HG03045 (cell line): ENCODE data around the gene SLC25A25.

Experiments
- ATAC-seq: cut with Tn5 transposase; IDR thresholded peaks from one replicate; pipeline ENCODE4 v1.9.1; 2021; ENCODE audit warnings: mild to moderate bottlenecking, moderate library complexity; ENCODE audit not compliant: unreplicated experiment

SLC25A25 gene

DNA sequence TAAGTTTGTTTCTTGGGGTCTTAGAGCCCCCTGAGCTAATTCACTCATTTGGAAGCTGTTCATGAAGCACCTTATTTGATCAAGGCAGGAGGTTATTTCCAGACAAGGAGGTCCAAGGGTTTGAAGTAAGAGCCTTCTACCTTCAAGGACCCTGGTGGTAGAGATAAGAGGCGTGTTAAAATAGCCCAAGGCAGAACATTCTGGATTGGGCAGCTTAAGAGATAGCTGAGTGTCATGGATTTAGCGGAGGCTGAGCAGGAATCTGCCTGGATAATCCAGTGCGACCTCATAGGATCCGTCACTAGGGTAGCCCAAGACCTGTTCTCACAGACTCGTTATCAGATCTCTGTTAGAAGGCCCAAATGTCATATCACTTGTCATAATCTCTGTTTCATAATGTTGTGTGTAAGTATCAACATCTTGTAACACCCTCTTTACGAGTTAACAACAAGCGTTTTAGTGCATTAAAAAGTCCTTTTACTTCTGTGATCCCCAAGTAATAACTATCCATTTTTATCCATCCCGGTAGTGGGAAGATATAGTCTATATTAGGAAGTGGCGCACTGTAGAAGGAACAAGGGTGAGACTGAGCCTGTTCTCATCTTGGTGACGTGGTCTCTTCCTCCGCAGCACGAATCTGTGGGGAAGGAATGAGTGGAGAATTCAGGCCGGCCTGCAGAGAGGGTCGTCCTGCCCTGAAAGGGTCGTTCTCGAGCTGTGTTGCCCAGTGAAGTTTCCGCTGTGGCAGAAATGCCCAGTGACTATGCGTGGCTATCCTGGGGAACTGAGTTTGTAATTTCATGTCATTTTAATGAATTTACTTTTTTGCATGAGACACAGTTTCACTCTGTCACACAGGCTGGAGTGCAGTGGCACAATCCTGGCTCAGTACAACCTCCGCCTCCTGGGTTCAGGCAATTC, 28.8 kb downstream of the SLC25A25 start:
- no peak for ATAC-seq

DNA sequence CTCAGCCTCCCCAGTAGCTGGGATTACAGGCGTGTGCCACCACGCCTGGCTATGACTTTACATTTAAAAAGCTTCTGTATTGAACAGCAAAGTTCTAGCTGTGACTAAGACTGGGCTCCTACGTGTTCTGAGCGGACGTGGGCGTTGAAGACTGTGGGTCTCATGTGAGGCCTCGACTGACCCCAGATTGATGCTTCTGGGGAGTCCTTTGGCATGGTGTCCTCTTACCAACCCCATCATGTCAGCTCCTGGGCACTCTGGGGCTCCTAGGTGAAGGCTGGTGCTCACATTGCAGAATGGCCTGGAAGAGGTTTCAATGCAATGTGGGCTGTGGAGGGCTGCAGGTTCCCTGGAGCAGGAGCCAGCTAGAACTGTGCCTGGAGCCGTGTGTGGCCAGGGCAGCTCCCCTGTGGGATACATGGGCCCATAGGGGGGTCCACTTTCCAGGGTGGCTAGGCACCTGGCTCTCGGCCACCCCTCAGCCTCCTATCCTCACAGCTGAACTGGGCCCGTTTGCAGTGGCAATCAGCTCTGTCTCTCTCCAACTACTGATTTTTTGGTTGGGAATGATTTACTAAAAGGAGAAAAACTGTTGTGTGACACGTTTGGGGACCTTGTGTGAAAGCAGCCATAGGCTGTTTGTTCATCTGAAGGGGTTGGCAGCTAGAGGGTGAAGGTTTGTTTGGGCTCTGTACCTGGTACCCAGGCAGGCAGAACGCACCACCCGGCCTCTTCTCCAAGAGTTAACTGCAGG, 29.7 kb downstream of the SLC25A25 start:
- no peak for ATAC-seq

DNA sequence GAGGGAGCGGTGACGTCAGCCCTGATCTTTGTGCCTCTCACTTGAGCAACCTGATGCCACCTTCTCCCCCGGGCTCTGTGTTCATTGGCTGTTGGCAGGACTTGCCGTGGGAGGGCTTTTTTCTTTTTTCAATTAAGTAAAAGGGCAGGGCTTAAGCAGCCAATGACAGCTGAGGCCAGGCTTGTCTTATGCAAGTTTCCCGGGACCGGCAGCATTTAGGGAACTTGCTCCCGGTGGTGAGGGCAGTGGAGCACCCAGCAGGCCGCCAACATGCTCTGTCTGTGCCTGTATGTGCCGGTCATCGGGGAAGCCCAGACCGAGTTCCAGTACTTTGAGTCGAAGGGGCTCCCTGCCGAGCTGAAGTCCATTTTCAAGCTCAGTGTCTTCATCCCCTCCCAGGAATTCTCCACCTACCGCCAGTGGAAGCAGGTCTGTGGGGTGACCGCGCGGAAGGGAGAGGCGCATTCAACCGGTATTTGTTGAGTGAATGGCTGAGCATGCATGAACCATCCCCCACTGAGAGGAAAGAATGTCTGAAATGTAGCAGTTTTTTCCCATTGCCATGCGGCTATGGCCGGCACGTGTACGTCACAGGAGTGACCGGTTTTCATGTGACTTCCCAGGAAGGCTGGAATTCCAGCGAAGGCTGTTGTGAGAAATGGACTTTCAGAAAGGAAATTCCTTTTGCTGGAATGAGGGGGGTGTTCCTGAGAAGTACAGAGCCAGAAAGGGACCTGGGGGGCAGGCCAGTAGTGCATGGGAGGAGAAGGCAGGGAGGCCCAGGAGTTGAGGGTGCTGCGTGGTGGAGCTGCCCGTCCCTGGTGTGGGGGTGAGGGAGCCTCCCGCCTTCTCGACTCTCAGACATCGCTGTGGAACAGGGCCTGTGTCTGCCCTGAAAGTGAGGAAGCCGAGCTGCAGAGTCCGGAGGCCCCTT, 30.5 kb downstream of the SLC25A25 start:
- no peak for ATAC-seq

DNA sequence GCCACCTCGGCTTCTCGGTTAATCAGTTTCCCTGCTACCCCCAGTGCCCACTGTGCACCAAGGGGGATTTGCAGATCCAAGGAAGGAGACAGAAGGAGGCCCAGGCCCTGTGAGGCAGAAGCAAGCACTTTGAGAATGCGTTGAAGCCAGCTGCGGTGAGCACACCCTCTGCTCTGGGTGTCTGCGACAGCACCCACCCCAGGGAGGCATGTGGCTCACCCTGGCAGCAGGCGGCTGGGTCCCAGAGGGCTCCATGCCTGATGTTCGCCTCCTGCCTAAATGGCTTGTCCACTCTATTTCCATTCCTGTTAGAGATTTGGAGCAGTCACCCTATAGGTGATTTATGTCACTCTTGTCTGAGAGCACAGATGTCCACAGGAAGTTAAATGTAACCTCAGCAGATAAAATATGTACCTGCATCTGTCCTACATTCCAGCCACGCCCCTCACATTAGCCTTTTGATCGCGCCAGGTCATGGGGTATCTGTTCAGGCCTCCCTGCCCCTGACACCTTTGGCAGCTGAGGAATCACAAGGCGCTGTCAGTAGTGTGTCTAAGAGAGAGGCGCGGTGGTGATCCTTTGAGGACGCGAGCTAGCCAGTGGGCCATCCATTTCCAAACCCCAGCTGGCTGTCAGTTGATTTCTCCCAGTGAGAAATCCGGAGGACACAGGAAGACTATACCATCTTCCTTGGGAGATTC, 31.3 kb downstream of the SLC25A25 start:
- ATAC-seq: no peak

DNA sequence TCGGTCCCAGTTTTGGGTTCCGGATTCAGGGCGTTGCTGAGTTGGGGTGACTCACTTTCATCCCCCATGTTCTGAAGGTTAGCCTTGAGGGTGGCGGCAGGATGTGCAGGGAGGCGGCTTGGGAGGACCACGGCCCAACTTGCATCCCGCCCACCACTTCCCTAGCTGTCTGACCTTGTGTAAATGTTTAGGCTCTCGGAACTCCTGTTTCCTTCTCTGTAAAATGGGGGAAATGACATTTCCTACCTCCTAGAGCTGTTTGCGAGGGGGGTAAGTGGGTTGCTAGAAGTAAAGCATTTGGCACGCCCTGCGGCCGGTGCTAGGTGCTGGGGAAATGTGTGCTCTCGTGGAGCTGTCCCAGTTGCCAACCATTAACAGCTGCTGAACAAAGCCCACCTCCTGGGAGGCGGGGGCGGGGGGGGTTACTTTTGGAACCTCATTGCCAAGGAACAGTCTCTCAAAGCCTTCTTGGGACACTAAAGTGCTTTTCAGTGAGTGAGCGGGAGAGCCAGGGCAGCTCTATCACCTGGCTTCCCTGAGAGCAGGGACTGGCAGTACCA, 32.0 kb downstream of the SLC25A25 start:
- no peak for ATAC-seq

DNA sequence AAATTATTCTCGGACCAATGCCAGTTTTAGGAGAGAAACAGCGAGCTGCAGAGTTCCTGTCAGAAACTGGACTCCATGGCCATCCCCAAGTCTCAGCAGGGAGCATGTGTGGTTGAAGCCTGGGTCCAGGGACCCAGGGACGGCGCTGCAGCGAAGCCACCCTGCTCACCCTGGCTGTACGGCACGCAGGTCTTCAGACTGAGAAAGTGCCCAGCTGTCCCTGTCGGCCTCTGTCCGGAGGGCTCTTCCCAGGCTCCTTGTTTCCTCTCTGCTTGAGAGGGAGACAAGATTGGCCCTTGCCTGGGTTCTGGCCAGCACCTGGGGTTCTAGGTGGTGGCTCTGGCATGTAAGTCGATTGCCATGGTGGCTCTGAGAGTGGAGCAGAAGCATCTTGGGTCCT, 32.5 kb downstream of the SLC25A25 start:
- ATAC-seq: no peak

DNA sequence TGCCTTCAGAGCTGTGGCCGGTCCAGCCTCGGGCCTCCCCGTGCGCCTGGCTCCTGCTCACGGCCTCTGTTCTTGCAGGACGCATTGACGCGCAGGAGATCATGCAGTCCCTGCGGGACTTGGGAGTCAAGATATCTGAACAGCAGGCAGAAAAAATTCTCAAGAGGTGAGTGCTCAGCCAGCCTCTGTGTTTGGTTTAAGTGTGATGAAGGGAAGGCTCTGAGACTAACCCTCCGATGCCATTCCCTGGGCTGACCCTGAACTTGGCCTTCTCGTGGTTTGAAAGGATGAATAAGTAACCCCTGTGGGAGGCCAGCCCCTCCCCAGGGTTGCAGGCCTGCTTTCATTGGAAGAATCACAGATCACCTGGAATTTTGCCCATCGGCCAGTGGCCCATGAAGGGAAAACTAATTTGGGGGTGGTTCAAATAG, 33.2 kb downstream of the SLC25A25 start:
- no peak for ATAC-seq

DNA sequence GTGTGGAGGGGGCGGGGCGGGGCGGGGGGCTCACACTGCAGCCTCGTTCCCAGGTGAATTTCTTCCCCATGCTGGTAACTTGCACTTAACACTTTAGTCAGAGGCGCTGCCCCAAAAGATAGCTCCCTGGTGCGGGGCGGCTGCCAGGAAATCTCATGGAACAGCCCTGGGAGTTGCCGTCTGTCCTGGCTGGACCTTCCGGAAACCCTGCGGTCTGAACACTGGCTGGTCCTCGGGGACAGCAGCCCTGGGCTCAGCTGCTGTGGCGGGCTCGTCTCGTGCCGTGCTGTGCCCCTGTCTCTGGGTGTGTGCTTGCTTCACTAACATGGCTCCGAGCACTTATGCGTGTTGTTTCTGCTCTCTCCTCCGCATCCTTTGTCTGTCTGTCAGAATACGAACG, 33.7 kb downstream of the SLC25A25 start:
- no peak for ATAC-seq

DNA sequence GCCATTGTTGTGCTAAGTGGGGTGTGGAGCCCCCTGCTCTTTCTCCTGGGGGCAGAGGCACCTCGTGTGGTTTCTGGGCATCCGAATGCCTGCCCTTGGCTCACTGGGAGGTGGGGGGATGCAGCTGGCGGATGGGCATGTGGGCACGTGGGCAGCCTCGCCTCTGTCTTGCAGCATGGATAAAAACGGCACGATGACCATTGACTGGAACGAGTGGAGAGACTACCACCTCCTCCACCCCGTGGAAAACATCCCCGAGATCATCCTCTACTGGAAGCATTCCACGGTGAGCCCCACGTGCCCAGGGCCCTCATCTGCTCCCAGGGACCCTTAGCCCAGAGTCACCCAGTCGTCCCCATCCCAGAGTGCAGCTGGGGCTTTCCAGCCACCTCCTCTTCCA, 34.2 kb downstream of the SLC25A25 start:
- ATAC-seq: no peak

DNA sequence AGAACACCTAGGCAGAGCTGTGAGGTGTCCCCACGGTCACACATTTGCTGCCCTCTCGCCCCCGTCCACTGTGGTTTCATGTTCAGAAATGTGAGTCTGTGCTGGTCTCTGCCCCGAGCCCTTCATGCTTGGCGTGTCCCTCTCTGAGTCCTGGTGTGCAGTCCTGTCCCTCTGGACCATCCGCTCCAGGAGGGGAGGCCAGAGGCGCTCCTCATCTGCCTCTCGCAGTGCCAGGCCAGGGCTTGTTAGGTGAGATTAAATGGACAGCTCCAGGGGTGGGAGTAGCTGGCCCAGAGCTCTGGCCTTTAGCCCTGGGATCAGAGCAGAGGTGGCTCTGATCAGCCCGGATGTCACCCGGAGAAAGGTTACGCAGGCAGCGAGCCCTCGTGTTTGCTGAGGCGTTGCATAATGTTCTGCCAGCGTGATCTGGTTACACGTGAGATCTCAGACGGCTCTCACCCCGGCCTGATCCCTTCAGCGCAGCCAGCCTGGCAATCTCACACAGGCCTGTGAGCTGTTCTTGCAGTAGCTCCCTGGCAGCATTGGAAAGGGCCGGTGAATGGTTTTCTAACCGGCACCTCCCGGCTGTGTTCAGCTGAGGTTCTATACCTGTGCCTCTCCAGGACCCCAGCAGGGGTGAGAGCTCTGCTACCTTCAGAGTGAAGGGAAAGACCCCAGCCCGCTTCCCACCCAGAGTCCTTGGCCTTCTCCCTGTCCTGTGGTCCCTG, 35.0 kb downstream of the SLC25A25 start:
- no peak for ATAC-seq

DNA sequence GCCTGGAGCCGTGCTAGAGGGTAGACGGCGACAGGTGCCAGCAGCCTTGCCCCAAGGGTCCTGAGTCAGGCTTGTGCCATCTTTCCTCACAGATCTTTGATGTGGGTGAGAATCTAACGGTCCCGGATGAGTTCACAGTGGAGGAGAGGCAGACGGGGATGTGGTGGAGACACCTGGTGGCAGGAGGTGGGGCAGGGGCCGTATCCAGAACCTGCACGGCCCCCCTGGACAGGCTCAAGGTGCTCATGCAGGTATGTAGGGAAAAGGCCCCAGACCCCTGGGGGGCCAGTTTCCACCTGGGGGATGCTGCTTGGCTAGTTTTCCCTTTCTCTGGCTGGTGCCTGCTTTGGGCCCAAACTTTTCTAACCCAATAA, 35.5 kb downstream of the SLC25A25 start:
- no peak for ATAC-seq

DNA sequence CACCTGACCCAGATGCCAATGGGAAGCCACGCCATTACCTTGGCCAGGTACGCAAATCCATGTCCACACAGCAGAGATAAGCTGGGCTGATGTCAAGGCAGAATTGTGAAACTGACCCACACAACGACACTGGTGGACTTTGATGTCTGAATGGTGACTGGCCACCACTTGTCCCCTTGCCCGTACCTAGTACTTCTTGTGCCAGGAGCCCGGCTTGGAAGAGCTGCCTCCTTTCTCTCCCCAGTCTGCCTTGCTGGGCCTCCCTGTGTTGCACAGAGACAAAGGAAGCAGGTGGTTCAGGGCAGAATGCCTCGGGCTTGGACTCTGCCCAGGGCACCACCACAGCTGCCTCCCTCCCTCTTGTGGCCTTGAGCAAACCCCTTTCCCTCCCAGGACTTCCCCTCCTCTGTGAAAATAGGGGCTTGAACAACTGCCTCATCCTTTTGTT, 36.2 kb downstream of the SLC25A25 start:
- ATAC-seq: no peak

DNA sequence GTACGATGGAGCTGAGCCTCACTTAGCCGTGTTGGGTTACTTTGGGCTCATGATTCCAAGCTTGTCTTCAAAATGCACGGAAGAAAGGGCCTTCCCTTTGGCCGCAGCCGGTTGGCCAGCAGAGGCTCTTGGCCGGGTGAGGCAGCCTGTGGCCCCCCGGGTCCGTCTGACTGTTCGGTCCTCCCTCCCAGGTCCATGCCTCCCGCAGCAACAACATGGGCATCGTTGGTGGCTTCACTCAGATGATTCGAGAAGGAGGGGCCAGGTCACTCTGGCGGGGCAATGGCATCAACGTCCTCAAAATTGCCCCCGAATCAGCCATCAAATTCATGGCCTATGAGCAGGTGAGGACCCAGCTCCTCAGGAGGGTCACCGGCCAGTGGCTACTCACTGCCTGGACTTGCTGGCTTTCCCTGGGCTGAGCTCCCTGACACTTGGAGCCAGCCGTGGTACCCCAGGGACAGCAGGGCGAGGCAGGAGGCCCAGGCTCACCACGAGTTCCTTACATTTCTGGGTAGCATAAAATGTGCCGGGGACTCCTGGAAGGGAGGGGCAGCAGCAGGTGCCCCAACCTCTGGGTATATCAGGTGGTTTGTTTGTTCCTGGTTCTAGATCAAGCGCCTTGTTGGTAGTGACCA, 37.6 kb downstream of the SLC25A25 start:
- ATAC-seq: no peak

DNA sequence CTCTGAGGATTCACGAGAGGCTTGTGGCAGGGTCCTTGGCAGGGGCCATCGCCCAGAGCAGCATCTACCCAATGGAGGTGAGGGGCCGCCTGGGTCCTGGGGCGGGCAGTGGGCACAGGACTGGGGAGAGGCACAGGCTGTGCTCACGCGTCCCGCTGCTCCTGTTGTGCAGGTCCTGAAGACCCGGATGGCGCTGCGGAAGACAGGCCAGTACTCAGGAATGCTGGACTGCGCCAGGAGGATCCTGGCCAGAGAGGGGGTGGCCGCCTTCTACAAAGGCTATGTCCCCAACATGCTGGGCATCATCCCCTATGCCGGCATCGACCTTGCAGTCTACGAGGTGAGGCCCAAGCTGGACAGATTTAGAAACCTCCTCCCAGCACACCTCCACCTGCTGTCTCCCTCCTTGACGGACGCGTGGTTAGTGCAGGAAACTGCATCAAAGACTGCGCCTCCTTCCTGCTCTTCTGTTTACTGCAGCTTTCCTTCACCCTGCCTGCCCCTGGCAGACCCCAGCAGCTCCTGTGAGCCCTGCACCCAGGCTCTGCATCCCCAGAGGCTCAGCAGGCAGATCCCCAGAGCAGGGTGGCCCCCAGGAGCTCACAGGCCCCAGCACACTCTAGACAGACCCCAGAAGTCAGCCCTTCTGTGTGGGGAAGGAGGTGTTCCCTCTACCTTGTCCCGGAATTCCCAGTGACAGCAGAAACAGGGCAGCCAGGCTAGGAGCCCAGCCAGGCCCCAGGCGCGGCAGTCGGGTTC, 38.3 kb downstream of the SLC25A25 start:
- no peak for ATAC-seq

DNA sequence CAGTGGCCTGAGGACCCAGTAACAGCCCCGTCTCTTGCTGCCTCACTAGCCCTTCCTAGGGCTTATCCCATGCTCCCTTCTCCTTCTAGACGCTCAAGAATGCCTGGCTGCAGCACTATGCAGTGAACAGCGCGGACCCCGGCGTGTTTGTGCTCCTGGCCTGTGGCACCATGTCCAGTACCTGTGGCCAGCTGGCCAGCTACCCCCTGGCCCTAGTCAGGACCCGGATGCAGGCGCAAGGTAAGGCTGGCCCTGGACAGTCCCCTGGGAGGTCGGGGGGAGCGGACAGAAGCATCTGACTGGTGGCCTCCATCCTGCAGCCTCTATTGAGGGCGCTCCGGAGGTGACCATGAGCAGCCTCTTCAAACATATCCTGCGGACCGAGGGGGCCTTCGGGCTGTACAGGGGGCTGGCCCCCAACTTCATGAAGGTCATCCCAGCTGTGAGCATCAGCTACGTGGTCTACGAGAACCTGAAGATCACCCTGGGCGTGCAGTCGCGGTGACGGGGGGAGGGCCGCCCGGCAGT, 39.0 kb downstream of the SLC25A25 start:
- no peak for ATAC-seq

DNA sequence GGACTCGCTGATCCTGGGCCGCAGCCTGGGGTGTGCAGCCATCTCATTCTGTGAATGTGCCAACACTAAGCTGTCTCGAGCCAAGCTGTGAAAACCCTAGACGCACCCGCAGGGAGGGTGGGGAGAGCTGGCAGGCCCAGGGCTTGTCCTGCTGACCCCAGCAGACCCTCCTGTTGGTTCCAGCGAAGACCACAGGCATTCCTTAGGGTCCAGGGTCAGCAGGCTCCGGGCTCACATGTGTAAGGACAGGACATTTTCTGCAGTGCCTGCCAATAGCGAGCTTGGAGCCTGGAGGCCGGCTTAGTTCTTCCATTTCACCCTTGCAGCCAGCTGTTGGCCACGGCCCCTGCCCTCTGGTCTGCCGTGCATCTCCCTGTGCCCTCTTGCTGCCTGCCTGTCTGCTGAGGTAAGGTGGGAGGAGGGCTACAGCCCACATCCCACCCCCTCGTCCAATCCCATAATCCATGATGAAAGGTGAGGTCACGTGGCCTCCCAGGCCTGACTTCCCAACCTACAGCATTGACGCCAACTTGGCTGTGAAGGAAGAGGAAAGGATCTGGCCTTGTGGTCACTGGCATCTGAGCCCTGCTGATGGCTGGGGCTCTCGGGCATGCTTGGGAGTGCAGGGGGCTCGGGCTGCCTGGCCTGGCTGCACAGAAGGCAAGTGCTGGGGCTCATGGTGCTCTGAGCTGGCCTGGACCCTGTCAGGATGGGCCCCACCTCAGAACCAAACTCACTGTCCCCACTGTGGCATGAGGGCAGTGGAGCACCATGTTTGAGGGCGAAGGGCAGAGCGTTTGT, 39.6 kb downstream of the SLC25A25 start:
- ATAC-seq: no peak
